Activated T-cell treated with anti-CD3 and anti-CD28 coated beads, Interleukin-2, amount 50 U/mL, for 48 hours (primary cell): Measurements from ENCODE around the gene CMTM3.
"Not testable (repeated sequence)": the region's sequence is repeated elsewhere in the genome, so short reads cannot be mapped to it uniquely, and the experiment has no call there.

Source experiments
- DNase-seq, 2 experiments: peaks; one replicate each; pipeline ENCODE4 v3.0.0-alpha.2; 2020

CMTM3 gene

DNA sequence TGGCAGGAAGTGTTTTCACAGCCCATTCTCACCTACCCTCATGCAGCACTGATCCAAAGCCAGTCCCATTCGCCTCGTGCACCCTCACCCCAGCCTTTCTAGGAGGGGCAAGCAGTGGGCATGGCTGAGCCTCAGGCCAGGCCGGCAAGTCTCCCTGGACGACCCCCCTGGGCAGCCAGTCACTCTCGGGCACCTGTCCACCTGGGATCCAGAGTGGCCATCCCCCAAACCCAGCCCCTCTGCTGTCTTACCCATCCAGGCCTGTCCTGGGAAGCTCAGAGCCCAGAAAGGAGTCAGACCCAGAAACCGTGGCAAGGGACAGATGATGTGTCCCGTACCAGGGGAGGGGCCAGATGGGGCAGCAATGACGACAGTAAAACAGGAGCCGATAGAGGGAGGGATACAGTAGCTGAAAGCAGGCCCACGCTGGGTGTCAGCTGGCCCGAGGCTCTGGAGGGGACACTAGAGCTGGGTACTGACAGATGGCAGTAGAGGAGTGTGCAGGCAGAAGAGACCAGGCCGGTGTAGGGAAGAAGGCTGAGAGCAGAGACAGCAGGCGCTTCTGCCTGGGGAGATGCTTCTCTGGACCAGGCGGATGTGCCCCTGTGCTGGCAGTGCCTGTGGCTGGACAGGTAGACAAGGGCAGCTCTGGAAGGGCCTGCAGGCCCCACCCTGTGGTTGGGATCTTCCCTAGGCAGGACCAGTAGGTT, 5.8 kb downstream of the CMTM3 start:
- no peak for DNase-seq

DNA sequence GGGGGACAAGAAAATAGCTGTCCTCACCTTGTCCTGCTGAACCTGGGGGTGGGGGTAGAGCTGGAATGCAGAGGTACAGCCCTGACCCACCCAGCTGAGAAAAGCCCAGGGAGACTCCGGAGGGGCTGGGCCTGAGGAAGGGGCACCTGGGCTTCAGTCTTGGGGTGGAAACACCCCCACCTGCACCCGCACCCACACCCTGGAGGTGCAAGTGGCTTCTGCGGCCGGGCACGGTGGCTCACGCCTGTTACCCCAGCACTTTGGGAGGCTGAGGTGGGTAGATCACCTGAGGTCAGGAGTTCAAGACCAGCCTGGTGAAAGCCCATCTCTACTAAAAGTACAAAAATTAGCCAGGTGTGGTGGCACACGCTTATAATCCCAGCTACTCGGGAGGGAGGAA, 7.4 kb downstream of the CMTM3 start:
- DNase-seq, result not testable (repeated sequence)

DNA sequence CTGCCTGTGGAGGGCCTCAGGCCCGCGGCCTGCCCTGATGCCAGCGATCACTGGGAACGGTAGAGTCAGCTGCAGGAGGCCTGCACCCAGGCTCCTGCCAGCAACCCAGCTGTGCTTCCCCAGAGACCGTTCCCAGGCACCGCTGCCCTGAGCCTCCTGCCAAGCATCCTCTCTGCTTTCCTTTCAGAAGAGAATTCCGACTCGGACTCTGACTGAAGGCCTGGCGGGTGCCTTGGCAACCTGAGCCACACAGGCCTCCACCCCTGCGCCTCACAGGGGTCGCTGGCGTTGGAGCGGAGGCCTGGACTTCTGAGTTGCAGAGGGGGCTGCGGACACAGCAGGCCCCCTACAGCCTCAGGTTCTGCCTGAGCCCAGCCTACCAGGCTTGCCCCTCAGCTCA, 7.9 kb downstream of the CMTM3 start:
- DNase-seq, result no peak

DNA sequence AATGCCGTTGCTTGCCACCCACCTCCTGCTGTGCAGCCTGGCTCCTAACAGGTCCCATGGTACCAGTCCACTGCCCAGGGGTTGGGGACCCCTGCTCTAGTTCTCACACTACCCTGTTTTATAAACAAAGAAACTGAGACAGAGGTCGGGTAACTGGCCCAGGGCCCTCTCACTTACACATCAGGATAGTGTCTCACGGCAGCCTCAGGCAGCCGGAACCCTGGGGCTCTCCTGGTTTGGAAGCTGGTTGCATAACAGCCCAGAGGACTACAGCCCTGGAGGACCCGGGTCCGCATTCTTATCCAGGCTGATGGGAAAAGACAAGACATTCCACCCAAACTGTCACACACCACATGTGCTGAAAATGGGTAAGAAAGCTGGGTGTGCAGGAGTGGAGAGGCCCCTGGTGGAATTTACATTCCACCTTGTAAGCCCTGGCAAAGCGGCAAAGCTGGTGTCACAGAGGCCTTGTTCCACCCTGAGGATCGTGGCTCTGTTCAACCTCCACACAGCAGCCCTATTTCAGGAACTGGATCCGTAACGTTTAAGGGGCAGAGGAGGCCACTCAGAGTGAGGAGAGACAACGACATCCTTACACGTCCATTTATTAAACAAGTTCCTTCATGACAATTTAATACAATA, 9.8 kb downstream of the CMTM3 start:
- no peak for DNase-seq

DNA sequence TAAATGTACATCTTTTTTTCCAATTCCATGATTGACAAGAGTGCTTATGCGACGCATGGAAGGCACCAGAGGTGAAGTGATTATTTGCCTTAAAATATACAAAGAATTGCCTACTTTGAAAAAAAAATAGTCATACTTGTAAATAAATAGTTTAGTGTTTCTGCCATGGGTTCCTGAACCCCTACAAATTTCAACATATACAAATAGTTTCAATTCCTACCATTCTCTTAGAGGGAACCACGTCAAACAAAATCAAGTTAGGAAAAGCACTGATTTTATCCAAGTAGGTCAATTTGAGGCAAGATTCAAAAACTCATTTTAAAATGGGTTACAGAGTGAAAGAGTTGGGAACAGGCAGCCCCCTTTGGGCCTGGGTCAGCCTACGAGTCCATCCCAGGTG, 11.7 kb downstream of the CMTM3 start:
- DNase-seq, result no peak

DNA sequence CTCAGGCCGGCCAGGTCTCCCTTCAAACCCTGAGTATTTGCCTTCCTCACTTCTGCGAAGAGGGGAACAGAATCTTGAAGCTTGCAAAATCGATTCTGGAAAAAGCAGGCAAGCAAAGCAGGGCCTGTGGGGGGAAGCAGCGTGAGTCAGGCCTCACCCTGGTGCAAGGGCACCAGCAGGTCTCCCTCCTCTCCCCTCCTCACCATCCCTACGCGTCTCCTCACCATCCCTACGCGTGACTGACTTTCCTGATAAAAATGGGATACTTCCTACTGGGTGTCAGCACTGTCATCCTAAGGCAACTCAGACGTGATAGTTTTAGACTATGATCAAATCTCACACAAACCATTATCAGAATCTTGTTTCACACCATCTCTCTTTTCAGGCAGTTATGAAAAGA, 12.1 kb downstream of the CMTM3 start:
- DNase-seq, result no peak

DNA sequence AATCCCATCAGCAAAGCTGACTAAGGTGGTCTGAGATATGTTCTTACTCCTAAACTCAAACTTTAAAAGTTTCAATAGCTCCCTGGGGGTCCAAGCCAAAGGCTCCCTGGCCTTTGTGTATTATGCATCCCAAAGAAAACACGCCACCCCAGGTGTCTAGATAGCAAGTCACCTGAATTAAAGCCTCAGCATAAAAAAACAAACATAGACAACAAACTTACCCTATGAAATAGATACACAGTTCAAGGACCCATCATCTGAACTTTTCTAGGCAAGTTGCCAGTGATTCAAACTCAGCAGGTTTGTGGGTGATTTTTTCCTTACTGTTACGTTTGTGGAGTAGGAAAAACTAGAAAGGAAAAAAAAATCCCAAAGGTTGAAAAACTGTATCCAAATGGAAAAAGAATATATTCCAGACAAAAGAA, 12.5 kb downstream of the CMTM3 start:
- DNase-seq, result no peak

DNA sequence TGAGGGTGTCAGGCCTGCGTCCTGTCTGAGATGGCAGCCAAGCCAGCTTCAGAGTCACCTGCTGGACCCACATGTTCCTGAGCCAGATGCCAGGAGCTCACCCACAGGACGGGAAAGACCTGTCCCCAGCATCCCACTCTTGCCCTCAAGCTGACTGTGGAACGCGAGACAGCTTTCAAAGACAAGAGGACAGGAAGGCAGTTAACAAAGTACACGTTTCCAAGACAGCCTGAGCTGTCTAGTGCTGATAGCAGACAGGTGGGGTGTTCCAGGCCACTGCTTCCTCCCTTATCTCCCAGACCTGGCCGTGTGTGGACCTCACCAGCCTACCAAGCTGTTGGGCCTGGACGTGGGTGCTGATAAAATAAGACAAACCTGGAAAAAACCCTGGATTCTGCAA, 13.2 kb downstream of the CMTM3 start:
- no peak for DNase-seq

DNA sequence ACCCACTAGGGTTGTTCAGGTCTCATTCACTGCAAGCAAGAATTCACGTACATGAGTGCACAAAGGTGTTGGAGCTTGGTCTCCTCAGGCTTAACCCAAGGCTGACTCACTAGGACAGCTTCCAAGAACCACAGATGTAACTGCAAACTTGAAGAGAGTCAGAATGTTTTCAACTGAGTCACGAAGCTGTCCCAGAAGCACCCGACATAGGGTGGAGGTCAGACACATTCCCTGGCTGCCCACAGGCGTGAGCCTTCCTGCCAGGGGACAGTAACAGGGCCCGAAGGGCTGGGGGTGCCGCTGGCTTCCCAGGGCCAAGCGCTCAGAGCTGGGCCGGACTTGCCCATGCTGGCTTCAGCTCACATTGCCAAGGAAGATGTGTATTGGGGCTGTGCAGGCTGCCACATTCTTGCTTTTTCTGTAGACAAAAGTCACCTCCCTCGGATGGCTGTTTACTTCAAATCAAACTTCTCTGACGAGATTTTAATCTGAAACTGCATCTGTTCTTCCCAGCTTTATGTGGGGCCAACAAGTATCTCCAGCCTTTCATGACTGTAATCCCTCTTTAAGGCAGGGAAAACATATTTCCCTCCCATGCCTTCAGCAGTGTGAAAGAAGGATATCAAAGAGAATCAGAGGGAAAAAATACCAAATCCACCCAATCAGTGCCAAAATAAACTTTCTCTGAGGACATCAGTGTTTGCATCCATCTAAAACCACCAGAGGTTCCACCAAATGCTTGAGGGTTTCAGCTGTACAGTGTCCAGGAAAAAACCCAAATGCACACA, 14.3 kb downstream of the CMTM3 start:
- DNase-seq, result no peak

DNA sequence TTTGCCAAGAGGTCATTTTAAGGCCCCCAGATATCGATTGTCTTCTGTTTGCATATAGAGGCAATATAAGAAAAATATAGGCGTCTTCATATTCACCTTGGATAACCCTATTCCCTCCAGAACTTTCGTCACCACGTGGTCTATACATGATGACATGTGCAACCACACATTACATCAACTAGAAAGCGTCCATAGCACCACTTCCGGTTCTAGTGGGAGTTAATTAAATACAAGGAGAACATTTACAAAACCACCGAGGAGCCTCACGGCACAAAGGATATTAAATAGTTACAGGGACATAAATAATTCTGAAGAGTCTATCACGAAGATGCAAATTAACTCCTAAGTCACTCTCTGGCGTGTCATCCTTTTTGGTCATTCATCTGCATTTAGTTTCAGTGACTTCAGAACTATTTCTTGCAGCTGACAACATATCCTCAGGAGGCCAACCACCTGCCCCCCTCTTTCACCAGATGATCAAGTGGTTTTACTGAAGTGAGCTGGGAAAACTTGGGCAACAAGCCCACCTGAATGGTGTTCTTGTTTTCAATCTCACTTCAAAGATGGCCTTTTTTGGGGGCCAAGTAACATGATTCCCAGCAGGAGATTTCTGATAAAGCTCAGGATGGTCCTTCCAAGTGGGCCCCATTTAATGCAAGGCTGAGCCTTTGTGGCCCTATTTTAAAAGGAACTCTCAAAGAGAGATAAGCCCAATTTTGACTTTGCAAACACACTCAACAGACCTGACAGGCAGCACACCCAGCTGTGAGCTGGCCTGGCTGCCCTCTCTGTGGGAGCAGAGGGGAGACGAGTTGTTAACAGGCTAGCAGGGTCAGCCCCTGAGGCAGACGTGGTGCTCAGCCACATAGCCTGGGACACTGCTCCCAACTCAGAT, 15.3 kb downstream of the CMTM3 start:
- no peak for DNase-seq

DNA sequence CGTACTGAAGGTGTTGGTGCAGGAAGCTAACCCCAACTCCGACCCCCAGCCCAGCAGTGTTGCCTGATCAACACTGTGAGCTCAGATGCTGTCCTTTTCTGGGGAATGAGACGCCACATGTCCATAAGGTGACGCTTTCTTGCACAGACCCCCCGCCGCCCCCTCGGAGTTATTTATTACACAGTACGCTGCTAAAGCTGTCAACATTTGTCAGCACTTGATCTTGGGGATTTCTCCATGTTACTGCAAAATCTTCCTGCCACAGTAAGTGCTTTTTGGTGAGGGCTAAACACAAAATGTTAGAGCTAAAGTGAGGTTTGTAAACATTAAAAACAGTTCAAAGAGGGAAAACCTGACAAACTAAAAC, 15.9 kb downstream of the CMTM3 start:
- DNase-seq, result no peak

DNA sequence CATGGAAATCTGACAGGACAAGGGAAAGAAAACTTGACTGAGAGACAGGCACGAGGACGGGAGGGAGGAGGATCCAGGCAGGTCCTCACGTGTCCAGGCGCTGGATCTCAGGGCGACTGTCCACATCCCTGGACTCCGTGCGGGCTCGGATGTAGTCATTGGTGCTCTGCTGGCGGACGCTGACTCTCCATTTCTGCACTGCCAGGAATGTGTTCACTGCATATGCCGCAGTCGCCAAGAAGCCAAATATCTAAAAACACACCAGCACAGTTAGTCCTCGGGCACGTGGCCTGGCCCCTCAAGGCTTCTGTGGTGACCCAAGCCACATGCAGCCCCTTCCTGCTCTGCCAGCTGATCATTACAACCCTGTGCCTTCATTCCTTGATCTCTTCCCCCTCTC, 17.5 kb downstream of the CMTM3 start:
- no peak for DNase-seq

DNA sequence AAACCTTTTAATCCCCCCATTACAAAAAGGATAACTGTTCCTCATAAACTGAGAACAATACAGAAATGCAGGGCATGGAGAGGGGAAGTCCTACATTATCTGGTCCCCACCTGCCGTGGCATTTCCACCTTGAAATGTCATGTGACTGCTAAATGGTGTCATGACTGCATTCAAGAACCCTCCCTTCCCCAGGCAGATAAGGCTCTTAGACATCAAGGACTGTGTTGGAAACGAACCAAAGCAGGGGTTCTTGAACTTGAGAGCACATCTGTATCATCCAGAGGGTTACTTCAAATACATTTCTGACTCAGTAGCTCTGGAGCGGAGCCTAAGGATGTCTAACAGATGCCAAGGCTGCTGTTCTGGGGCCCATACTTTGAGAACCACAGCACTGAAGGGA, 18.4 kb downstream of the CMTM3 start:
- no peak for DNase-seq

DNA sequence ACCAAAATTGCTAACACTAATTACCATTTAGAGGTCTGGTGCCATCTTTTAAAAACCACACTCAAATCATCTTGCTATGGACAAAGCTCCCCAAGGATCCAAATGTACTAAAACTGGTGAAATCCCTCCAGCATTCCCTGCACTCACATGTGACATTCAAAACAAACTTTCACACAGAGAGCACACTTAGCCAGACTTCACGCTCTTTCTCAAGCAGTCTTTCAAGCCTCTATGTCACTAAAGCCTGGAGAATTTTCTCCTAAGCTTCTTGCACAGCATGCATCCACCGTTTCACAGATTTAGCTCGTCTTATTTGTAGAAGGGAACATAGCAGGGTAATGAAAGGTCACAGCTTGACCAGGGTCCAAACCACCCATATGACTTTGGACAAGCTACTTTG, 19.3 kb downstream of the CMTM3 start:
- DNase-seq, result no peak

DNA sequence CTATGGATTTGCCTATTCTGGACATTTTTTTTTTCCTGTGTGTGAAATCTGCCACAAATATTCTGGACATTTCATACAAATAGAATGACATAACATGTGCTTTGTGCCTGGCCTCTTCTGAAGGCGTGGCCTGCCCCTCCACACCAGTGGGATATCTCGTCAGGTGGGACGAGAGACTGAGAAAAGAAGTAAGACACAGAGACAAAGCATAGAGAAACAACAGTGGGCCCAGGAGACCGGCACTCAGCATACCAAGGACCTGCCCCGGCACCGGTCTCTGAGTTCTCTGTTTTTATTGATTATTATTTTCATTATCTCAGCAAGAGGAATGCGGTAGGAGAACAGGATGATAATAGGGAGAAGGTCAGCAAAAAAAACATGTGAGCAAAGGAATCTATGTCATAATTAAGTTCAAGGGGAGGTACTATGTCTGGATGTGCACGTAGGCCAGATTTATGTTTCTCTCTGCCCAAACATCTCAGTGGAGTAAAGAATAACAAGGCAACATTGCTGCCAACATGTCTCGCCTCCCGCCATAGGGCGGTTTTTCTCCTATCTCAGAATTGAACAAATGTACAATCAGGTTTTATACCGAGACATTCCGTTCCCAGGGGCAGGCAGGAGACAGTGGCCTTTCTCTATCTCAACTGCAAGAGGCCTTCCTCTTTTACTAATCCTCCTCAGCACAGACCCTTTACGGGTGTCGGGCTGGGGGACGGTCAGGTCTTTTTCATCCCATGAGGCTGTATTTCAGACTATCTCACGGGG, 23.3 kb downstream of the CMTM3 start:
- not testable (repeated sequence) for DNase-seq

DNA sequence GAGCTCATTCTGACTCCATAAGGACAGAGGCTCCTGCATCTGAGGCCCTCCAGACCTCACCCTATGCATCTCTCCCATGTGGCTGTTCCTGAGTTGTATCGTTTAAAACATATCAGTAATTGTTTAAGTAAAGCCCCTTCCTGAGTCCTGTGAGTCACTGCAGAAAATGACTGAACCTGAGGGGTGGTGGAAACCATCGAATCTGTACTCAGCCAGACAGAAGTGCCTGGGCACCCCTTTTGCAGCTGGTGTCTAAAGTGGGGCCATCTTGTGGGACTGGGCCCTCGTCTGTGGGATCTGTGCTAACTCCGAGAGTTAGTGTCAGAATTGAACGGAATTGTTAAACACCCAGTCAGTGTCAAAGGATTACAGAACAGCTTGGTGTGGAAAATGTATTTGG, 25.4 kb downstream of the CMTM3 start:
- no peak for DNase-seq

DNA sequence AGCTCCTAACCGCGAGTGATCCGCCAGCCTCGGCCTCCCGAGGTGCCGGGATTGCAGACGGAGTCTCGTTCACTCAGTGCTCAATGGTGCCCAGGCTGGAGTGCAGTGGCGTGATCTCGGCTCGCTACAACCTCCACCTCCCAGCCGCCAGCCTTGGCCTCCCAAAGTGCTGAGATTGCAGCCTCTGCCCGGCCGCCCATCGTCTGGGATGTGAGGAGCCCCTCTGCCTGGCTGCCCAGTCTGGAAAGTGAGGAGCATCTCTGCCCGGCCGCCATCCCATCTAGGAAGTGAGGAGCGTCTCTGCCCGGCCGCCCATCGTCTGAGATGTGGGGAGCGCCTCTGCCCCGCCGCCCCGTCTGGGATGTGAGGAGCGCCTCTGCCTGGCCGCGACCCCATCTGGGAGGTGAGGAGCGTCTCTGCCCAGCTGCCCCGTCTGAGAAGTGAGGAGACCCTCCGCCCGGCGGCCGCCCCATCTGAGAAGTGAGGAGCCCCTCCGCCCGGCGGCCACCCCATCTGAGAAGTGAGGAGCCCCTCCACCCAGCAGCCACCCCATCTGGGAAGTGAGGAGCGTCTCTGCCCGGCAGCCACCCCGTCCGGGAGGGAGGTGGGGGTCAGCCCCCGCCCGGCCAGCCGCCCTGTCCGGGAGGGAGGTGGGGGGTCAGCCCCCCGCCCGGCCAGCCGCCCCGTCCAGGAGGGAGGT, 26.2 kb downstream of the CMTM3 start:
- DNase-seq, result not testable (repeated sequence)

DNA sequence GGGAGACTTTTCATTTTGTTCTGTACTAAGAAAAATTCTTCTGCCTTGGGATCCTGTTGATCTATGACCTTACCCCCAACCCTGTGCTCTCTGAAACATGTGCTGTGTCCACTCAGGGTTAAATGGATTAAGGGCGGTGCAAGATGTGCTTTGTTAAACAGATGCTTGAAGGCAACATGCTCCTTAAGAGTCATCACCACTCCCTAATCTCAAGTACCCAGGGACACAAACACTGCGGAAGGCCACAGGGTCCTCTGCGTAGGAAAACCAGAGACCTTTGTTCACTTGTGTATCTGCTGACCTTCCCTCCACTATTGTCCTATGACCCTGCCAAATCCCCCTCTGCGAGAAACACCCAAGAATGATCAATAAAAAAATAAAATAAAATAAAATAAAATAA, 27.1 kb downstream of the CMTM3 start:
- DNase-seq, result not testable (repeated sequence)

DNA sequence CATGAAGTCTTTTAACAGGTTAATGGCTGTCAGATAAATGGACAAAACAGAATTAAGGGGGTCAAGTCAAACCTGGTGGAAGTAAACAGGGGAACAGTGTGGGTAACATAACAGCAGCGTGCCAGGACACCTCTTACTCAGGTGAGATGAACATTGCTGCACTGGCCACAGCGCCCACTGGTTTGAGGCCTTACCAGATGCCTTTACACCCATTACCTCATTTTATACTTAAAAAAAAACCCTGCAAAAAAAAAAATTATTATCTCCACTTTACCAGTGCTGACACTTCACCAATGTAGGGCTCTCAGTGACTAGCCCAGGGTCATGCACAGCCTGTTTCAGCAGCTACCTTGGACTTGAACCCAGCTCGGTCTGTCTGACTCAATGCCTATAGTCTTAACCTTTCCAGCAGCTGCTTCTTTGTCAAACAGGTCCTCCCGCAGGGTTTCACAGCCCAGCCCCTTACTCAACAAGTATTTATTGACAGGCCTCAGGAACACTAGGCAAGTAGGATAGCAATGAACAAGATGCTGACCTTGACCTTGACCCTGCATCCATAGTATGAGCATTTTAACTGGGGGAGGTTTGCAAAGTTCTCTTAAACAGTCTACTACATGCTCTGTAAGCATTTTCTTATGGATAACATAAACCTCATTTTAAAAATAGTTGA, 30.2 kb downstream of the CMTM3 start:
- DNase-seq, result no peak

DNA sequence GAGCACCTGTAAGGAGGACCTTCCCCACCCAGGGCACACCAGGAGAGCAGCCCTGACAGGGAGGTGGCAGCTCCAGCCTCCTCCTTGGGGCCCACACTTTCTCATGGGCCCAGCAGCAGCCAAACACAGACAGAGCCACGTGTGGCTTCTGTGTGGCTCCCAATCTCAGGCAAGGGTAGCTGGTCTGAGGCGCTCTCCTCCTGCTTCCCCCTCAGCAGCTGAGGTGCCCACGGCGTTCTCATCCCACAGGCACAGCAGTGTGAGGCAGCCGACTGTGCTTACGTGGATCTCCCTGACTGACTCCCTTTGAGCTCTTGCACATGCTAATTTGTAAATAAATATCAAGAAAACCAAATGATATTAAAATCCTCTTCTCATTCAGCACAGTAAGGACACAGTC, 30.9 kb downstream of the CMTM3 start:
- DNase-seq, result no peak

DNA sequence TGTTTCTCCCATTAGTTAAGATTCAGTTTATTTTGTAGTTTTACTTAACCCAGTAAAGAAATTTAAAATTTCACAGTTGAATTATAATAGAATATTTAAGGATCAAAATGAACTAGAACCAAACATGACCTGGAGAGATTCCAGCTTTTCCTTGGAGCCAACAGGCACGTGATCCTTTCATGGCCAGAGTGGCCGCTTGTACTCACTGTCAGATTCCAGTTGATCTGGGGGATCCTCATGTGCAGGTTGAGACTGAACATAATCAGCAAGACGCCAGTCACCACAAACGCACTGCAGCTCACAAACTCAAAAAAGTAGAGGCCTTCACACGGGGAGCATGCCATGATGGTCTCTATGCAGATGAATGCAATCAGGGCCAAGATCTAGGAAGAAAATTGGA, 31.7 kb downstream of the CMTM3 start:
- DNase-seq, result no peak
